WTC11 (cell line): Measurements from ENCODE around the gene OCIAD1.

ENCODE experiments used
- TF ChIP-seq, protein P1 (sequence below): sonication (generic); formaldehyde crosslinking; conservative IDR thresholded peaks from 2 replicates; pipeline ENCODE4 v1.8.1; 2023; ENCODE audit warnings: mild to moderate bottlenecking, low read depth, missing genetic modification reagents, moderate library complexity
- TF ChIP-seq, protein P2 (sequence below): sonication (generic); formaldehyde crosslinking; IDR thresholded peaks from 2 replicates; pipeline ENCODE4 v1.8.1; 2022; ENCODE audit warnings: low read depth, mild to moderate bottlenecking, moderate library complexity, missing genetic modification reagents, borderline replicate concordance
- TF ChIP-seq, protein P3 (sequence below): sonication (generic); formaldehyde crosslinking; IDR thresholded peaks from 2 replicates; pipeline ENCODE4 v1.8.0; 2022; ENCODE audit warnings: mild to moderate bottlenecking, missing genetic modification reagents

DNA sequence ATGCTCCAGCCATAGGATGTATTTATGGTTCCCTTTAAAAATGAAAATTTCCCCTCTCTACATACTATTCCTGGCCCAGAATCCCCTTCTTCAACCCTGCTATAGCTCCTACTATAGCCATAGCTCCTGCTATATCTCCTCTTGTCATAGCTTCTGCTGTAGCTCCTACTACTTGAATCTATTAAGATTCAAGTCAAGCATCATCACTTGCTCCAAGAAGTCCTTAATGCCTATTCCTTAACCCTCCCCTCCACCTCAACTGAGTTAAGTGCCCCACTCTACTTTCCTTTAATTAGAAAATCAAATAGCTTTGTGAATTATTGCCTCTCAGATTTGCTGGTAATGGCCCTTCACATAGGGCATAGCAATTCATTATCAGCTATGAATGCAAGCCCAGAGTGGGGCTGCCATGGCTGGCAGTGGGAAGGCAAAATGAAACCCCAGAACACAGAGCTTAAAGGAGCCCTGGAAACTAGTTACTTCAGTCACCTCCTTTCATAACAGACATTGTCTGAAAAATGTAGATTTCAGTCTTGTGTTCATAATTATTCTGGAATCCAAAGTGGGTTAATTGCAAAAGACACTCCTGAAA is 60.2 kb downstream of the OCIAD1 start:
- TF ChIP-seq, protein P1, sequence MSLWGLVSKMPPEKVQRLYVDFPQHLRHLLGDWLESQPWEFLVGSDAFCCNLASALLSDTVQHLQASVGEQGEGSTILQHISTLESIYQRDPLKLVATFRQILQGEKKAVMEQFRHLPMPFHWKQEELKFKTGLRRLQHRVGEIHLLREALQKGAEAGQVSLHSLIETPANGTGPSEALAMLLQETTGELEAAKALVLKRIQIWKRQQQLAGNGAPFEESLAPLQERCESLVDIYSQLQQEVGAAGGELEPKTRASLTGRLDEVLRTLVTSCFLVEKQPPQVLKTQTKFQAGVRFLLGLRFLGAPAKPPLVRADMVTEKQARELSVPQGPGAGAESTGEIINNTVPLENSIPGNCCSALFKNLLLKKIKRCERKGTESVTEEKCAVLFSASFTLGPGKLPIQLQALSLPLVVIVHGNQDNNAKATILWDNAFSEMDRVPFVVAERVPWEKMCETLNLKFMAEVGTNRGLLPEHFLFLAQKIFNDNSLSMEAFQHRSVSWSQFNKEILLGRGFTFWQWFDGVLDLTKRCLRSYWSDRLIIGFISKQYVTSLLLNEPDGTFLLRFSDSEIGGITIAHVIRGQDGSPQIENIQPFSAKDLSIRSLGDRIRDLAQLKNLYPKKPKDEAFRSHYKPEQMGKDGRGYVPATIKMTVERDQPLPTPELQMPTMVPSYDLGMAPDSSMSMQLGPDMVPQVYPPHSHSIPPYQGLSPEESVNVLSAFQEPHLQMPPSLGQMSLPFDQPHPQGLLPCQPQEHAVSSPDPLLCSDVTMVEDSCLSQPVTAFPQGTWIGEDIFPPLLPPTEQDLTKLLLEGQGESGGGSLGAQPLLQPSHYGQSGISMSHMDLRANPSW (CRISPR knock-in tag) = no peak
- TF ChIP-seq, protein P2, sequence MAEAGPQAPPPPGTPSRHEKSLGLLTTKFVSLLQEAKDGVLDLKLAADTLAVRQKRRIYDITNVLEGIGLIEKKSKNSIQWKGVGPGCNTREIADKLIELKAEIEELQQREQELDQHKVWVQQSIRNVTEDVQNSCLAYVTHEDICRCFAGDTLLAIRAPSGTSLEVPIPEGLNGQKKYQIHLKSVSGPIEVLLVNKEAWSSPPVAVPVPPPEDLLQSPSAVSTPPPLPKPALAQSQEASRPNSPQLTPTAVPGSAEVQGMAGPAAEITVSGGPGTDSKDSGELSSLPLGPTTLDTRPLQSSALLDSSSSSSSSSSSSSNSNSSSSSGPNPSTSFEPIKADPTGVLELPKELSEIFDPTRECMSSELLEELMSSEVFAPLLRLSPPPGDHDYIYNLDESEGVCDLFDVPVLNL (CRISPR knock-in tag) = no peak
- TF ChIP-seq, protein P3, sequence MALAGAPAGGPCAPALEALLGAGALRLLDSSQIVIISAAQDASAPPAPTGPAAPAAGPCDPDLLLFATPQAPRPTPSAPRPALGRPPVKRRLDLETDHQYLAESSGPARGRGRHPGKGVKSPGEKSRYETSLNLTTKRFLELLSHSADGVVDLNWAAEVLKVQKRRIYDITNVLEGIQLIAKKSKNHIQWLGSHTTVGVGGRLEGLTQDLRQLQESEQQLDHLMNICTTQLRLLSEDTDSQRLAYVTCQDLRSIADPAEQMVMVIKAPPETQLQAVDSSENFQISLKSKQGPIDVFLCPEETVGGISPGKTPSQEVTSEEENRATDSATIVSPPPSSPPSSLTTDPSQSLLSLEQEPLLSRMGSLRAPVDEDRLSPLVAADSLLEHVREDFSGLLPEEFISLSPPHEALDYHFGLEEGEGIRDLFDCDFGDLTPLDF (CRISPR knock-in tag) = no peak
